GM10266 (cell line): Measurements from ENCODE around the gene KCNQ1.

Experiments
- DNase-seq: peaks from one replicate; pipeline ENCODE4 v3.0.0; 2012; ENCODE audit errors: extremely low spot score
- TF ChIP-seq, protein P1 (sequence below): IDR thresholded peaks from 2 replicates; pipeline ENCODE4 v1.5.1; 2012; ENCODE audit warnings: mild to moderate bottlenecking, low read depth; ENCODE audit not compliant: control insufficient read depth, insufficient read depth; ENCODE audit errors: missing control alignments

KCNQ1 gene

GRCh38 chr11:2399488-2400068 lies 45.2 kb upstream of the KCNQ1 start:
- TF ChIP-seq, protein P1, sequence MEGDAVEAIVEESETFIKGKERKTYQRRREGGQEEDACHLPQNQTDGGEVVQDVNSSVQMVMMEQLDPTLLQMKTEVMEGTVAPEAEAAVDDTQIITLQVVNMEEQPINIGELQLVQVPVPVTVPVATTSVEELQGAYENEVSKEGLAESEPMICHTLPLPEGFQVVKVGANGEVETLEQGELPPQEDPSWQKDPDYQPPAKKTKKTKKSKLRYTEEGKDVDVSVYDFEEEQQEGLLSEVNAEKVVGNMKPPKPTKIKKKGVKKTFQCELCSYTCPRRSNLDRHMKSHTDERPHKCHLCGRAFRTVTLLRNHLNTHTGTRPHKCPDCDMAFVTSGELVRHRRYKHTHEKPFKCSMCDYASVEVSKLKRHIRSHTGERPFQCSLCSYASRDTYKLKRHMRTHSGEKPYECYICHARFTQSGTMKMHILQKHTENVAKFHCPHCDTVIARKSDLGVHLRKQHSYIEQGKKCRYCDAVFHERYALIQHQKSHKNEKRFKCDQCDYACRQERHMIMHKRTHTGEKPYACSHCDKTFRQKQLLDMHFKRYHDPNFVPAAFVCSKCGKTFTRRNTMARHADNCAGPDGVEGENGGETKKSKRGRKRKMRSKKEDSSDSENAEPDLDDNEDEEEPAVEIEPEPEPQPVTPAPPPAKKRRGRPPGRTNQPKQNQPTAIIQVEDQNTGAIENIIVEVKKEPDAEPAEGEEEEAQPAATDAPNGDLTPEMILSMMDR: no peak
- DNase-seq: no peak

GRCh38 chr11:2400069-2400761 lies 44.6 kb upstream of the KCNQ1 start, which contains the start of gene TSSC4:
Gene TSSC4, plus strand, starts transcription at chr11:2400750. Its CDS starts 1,884 bp downstream, at chr11:2402634.
- TF ChIP-seq, protein P1: peak; percentile 99
- peak; percentile 99 for DNase-seq

DNA sequence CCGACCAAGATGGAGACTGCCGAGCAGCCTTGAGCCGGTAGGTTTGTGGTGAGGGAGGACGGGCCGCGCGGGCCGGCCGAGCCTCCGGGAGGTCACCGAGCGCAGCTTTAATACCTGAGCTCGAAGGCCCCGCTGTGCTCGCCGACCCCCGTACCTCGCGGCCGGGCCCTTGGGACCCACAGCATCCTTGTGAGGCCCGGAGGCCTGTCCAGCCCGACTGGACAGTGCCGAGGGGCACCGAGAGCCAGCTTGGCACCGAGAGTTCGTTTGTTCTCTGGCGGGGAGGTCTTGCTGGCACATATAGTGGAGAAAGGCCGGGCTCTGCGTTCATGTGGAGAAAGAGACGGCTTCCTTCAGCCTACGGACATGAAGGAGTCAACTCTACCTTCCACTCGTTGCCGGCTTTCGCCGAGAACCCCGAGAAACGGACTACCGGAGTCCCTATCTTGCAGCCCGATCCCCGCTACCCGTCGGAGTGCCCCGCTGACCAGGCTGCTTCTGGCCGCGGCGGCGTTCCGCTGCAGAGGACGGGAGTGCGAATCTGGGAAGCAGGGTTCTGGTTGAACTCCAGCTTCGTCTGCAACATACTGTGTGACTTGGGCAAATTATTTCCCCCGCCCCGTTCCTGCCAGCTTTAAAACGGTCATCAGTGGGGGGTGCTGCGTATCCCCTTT lies 43.9 kb upstream of the KCNQ1 start:
- TF ChIP-seq, protein P1: no peak
- no peak for DNase-seq

GRCh38 chr11:2401436-2401984 lies 43.3 kb upstream of the KCNQ1 start:
- TF ChIP-seq, protein P1: no peak
- DNase-seq: no peak

DNA sequence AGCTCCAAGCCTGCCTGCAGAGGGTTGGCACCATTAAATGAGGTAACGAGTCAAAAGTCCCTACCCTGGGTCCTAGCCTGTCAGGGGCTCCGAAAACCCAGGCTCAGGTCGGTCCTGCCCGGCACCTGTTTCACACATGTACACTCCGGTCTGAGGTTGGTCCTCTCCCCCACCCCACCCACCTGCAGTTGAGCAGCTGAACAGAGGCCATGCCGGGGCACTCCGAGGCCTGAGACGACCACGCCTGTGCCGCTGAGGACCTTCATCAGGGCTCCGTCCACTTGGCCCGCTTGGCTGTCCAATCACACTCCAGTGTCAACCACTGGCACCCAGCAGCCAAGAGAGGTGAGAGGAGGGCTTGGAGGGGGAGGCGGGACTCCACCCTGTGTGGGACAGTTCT lies 42.7 kb upstream of the KCNQ1 start:
- TF ChIP-seq, protein P1: no peak
- DNase-seq: no peak

GRCh38 chr11:2402890-2403645 lies 41.7 kb upstream of the KCNQ1 start:
- no peak for DNase-seq
- TF ChIP-seq, protein P1: no peak
